Lung (tissue), 12 donors: ENCODE results near the gene NAPB. TPM values are rescaled to one million over a fixed set of nuclear protein-coding genes. Genes with fewer than 3 reads are reported as not detected.

Experiments
- ATAC-seq: fragments of 200-7000 bp; cut with Tn5 transposase; one replicate; pipeline ENCODE4 v1.9.1; 2020; ENCODE audit warnings: moderate number of reproducible peaks; ENCODE audit not compliant: insufficient read depth, low FRiP score
- DNase-seq, 3 donors: peaks; one replicate each; pipeline ENCODE4 v3.0.0-alpha.2; 2013 to 2017
- H3K27ac ChIP-seq, 2 donors: one replicate each; pipeline ENCODE4 v1.5.1; 2013; ENCODE audit warnings: mild to moderate bottlenecking in 2 of 2, moderate library complexity in 2 of 2, control low read depth in 1 of 2, inconsistent platforms in 1 of 2, low read depth in 1 of 2, low read length in 1 of 2
- H3K27me3 ChIP-seq, 3 donors: one replicate each; pipeline ENCODE4 v1.5.1; 2013; ENCODE audit warnings: low read length in 2 of 3; ENCODE audit not compliant: control insufficient read depth in 3 of 3, insufficient read depth in 3 of 3
- H3K36me3 ChIP-seq, 4 donors: one replicate each; pipeline ENCODE4 v1.5.1; 2013; ENCODE audit warnings: low read length in 4 of 4, mild to moderate bottlenecking in 1 of 4, moderate library complexity in 1 of 4; ENCODE audit not compliant: control insufficient read depth in 4 of 4, insufficient read depth in 4 of 4
- H3K4me1 ChIP-seq, 5 donors: one replicate each; pipeline ENCODE4 v1.5.1; 2013; ENCODE audit warnings: low read length in 5 of 5, mild to moderate bottlenecking in 2 of 5, moderate library complexity in 1 of 5; ENCODE audit not compliant: control insufficient read depth in 5 of 5, insufficient read depth in 5 of 5
- H3K4me3 ChIP-seq: one replicate; pipeline ENCODE4 v1.5.1; 2013; ENCODE audit warnings: mild to moderate bottlenecking, control low read depth, moderate library complexity
- H3K9ac ChIP-seq, 2 donors: one replicate each; pipeline ENCODE4 v1.5.1; 2013; ENCODE audit warnings: low read length in 2 of 2, control low read depth in 1 of 2; ENCODE audit not compliant: insufficient read depth in 1 of 2
- H3K9me3 ChIP-seq, 4 donors: one replicate each; pipeline ENCODE4 v1.5.1; 2013; ENCODE audit warnings: low read length in 3 of 4, mild to moderate bottlenecking in 1 of 4, moderate library complexity in 1 of 4; ENCODE audit not compliant: control insufficient read depth in 4 of 4, insufficient read depth in 3 of 4
- WGBS, 2 donors: extraction: QIAGEN DNeasy Blood & Tissue Kit; methylation state at CpG; one replicate each; pipeline ENCODE4 v1.1.7; 2013; 5-methylcytosine and 5-hydroxymethylcytosine counted together
- polyA plus RNA-seq, 2 donors: library from polyadenylated mRNA; stranded (reverse); fragments of 200-250 nt; gene quantifications; one replicate each; pipeline ENCODE4 v1.2.1, GENCODE V29; 2013
- total RNA-seq, 2 donors: library from RNA; depleted of rRNA in 1 of 2; stranded (reverse); fragments of >200 nt in 1 of 2; gene quantifications; one replicate each; pipeline ENCODE4 v1.2.1, GENCODE V29; 2014 to 2021
- TF ChIP-seq, protein P1 (sequence below): IDR thresholded peaks from 2 replicates; pipeline ENCODE4 v1.5.1; 2012; ENCODE audit warnings: mild to moderate bottlenecking; ENCODE audit errors: control extremely low read depth, extremely low read depth
- donor health status: control.
- donor health status: control.
- donor health status: Bipolar disorder and iron deficiency.
- donor health status: healthy.
- donor health status: DM: yes; HTN: yes; CAD: no.

Gene NAPB
- total and polyA plus RNA-seq, 4 donors: 4.4 to 45.7 (median 6.9) TPM

DNA sequence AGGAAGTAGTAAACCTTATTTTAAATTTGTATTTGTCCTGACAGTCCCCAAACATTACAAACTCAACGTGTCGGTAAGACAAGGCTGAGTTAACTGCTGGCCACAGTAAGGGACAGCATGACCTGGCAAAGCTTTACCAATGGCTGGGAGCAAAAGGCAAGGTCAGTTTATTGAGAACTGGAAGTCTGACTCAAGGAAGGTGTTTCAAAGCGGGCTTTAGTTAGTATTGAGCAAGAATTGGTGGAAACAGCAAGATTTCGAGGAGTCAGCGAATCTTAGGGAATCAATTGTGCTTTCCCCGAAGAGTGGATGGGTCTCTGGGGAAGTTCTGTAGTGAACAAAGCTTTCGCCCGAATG lies 60.2 kb downstream of the NAPB start:
- DNase-seq (peak in 2 of 3 donors; percentile 54 to 64), ATAC-seq (no peak)
- peaks cover 13 to 42% (median 20%) of the 10 kb centered on the region in 5 donors for H3K4me1 ChIP-seq
- H3K27me3 ChIP-seq: no peaks in the 10 kb centered on the region
- TF ChIP-seq, protein P1, sequence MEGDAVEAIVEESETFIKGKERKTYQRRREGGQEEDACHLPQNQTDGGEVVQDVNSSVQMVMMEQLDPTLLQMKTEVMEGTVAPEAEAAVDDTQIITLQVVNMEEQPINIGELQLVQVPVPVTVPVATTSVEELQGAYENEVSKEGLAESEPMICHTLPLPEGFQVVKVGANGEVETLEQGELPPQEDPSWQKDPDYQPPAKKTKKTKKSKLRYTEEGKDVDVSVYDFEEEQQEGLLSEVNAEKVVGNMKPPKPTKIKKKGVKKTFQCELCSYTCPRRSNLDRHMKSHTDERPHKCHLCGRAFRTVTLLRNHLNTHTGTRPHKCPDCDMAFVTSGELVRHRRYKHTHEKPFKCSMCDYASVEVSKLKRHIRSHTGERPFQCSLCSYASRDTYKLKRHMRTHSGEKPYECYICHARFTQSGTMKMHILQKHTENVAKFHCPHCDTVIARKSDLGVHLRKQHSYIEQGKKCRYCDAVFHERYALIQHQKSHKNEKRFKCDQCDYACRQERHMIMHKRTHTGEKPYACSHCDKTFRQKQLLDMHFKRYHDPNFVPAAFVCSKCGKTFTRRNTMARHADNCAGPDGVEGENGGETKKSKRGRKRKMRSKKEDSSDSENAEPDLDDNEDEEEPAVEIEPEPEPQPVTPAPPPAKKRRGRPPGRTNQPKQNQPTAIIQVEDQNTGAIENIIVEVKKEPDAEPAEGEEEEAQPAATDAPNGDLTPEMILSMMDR: no peak
- peak overlapping the region; percentile 97 to 99 for H3K27ac ChIP-seq
- 1 to 4% methylated on average over 8 of the region's 8 CpGs for WGBS, 2 donors
- peak overlapping the region; percentile 97 to 99 for H3K9ac ChIP-seq
- H3K4me3 ChIP-seq: peak overlapping the region; percentile 71
- H3K9me3 ChIP-seq: no peaks in the 10 kb centered on the region
- peaks cover 5 to 13% (median 7%) of the 10 kb centered on the region in 4 donors for H3K36me3 ChIP-seq

- 68 to 73% methylated on average over 1 of the region's 1 CpG for WGBS, 2 donors
- H3K27me3 ChIP-seq: no peaks in the 10 kb centered on the region
- H3K4me1 ChIP-seq: peaks cover 8 to 42% (median 15%) of the 10 kb centered on the region in 5 donors
- H3K9ac ChIP-seq: peak overlapping the region in 1 of 2 donors; percentile 99
- DNase-seq (peak in 2 of 3 donors; percentile 46 to 53), ATAC-seq (no peak)
- H3K4me3 ChIP-seq: no peak overlapping the region
- TF ChIP-seq, protein P1: no peak
- H3K9me3 ChIP-seq: no peaks in the 10 kb centered on the region
- peaks cover 2 to 13% (median 7%) of the 10 kb centered on the region in 4 donors for H3K36me3 ChIP-seq
- H3K27ac ChIP-seq: peak overlapping the region in 1 of 2 donors; percentile 97
These were observed 60.8 kb downstream of the NAPB start for GRCh38 chr20:23360531-23360930.

DNA sequence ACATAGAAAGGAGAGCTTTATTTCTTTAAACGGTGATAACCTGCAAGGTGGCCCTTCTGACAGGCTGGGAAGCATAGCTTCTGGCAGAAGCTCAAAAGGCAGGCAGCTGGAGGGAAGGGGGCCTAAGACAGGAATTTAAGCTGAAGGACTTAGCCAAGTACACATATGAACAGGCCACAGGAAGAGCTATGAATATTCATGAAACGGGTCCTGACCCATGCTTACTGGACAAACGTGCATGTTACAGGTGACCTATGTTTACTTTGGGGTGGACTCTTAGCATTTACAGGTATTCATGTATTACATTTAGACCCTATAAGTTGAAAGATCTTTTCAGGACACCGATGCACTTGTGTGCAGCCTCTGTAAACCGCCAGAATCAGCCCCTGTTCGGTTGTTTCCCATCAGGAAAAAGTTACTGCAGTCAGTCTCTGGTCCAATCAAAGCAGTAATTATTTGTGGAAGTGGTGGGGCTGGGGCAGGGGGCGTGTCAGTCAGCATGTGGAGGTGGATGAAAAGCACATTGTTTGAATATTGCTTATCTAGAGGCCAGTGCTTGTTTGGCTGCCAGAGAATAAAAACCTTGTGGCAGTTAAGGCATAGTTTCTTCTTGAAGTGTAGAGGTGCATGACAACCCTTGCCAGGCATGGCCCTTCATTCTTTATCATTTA lies 62.2 kb downstream of the NAPB start:
- Histone ChIP-seq H3K27me3 (no peaks in the 10 kb centered on the region), H3K9me3 (no peaks in the 10 kb centered on the region), H3K4me1 (peaks cover 8 to 42% (median 12%) of the 10 kb centered on the region in 5 donors), H3K9ac (peak overlapping the region in 1 of 2 donors; percentile 56), H3K4me3 (no peak overlapping the region), H3K36me3 (peaks cover 0 to 16% (median 7%) of the 10 kb centered on the region in 4 donors), H3K27ac (peak overlapping the region; percentile 59 to 61)
- ATAC-seq (no peak), DNase-seq (peak in 2 of 3 donors; percentile 37 to 47)
- TF ChIP-seq, protein P1: no peak
- 58 to 72% methylated on average over 7 of the region's 7 CpGs for WGBS, 2 donors
